Cardiac muscle cell (in vitro differentiated cells and primary cell): ENCODE results near the gene MINDY4. TPM values are rescaled to one million over a fixed set of nuclear protein-coding genes. Genes with fewer than 3 reads are reported as not detected.

Experiments
- DNase-seq, 2 donors: peaks; one replicate each; pipeline versions ENCODE4 v3.0.0 to v3.0.0-alpha.2; 2010 to 2017; ENCODE audit warnings: low read depth in 1 of 2, low spot score in 1 of 2
- H3K27ac ChIP-seq: fragments of 200-600 bp; sonication (generic); 2 replicates; pipeline ENCODE4 v1.5.1; 2016
- H3K27me3 ChIP-seq: fragments of 200-600 bp; sonication (generic); 2 replicates; pipeline ENCODE4 v1.6.0; 2016; ENCODE audit warnings: control low read depth
- H3K36me3 ChIP-seq: fragments of 200-600 bp; sonication (generic); 2 replicates; pipeline ENCODE4 v1.5.1; 2016; ENCODE audit warnings: control low read depth
- H3K4me1 ChIP-seq: fragments of 200-600 bp; sonication (generic); 2 replicates; pipeline ENCODE4 v1.8.1; 2017; ENCODE audit warnings: low read depth, mild to moderate bottlenecking, mixed run types
- H3K4me3 ChIP-seq: fragments of 200-600 bp; sonication (generic); 2 replicates; pipeline ENCODE4 v1.5.1; 2016; ENCODE audit warnings: mild to moderate bottlenecking
- H3K9me3 ChIP-seq: fragments of 200-600 bp; sonication (generic); 2 replicates; pipeline ENCODE4 v1.5.1; 2017; ENCODE audit warnings: low read depth, mild to moderate bottlenecking, control low read depth
- polyA plus RNA-seq: library from polyadenylated mRNA; unstranded; fragments of >200 nt; fragmentation: Nextera tagmentation; extraction: Ambion mirVana; gene quantifications from 2 replicates; pipeline ENCODE4 v1.2.1, GENCODE V29; 2016
- total RNA-seq: library from RNA; depleted of rRNA; stranded (reverse); fragments of >200 nt; gene quantifications from 2 replicates; pipeline ENCODE4 v1.2.3, GENCODE V29; 2016
- TF ChIP-seq, protein P1 (sequence below): IDR thresholded peaks from 2 replicates; pipeline ENCODE4 v1.5.1; 2012; ENCODE audit warnings: low read depth, mild to moderate bottlenecking, low read length

The MINDY4 gene
- total and polyA plus RNA-seq, 2 experiments from 2014 or later: 2.7 to 7.5 TPM

DNA sequence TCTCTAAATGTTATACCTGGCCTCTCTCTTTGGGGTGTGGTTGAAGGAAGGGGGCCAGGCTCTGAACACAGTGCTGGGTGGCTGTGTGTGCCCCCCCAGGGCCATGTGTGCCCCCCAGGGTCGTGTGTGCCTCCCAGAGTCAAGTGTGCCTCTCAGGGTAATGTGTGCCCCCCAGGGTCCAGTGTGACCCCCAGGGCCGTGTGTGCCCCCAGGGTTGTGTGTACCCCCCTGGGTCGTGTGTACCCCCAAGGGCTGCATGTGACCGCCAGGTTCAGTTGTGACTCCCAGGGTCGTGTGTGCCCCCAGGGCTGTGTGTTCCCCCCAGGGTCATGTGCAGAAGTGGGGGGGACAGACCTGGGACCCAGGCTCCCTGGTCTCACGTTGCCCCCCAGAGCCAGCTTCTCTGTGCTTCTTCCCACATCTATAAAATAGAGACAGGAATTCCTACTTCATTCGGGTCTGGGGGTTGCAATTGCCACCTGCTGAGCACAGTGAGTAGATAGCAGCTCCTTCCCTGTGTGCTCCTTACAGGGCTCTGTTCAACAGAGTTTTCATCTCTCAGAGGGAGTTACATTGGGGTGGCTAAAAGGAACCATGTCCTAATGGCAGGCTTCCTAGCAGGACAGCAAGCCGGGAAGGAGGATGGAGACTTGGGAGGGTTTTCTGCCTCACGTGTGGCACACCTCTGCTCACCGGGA, 99.8 kb downstream of the MINDY4 start:
- H3K27ac ChIP-seq: no peak overlapping the region
- no peak overlapping the region for H3K4me3 ChIP-seq
- TF ChIP-seq, protein P1, sequence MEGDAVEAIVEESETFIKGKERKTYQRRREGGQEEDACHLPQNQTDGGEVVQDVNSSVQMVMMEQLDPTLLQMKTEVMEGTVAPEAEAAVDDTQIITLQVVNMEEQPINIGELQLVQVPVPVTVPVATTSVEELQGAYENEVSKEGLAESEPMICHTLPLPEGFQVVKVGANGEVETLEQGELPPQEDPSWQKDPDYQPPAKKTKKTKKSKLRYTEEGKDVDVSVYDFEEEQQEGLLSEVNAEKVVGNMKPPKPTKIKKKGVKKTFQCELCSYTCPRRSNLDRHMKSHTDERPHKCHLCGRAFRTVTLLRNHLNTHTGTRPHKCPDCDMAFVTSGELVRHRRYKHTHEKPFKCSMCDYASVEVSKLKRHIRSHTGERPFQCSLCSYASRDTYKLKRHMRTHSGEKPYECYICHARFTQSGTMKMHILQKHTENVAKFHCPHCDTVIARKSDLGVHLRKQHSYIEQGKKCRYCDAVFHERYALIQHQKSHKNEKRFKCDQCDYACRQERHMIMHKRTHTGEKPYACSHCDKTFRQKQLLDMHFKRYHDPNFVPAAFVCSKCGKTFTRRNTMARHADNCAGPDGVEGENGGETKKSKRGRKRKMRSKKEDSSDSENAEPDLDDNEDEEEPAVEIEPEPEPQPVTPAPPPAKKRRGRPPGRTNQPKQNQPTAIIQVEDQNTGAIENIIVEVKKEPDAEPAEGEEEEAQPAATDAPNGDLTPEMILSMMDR: no peak

DNA sequence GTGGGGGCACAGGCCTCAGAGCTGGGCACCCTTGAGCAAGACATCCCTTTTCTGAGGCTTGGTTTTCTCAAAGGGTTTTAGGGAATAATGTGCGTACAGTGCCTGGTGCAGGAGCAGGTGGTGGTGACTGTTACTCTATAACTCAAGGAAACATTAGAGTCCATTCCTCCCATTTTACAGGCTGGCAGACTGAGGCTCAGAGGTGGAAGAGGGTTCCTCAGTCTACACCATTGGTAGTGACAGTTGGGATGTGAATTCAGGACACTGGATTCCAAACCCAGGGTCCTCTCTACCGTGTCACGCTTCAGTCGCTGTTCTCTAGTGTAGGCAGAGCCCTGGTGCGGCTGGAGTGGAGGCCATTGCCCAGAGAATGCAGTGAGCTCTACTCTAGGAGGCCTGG, 100.4 kb downstream of the MINDY4 start:
- Histone ChIP-seq H3K4me1 (no peaks in the 10 kb centered on the region), H3K27ac (no peak overlapping the region), H3K36me3 (no peaks in the 10 kb centered on the region), H3K27me3 (no peaks in the 10 kb centered on the region), H3K4me3 (no peak overlapping the region), H3K9me3 (no peaks in the 10 kb centered on the region)
- TF ChIP-seq, protein P1: no peak
- DNase-seq: no peak

More for the DNA sequence above, 99.8 kb downstream of the MINDY4 start:
- Histone ChIP-seq H3K4me1 (no peaks in the 10 kb centered on the region), H3K9me3 (no peaks in the 10 kb centered on the region), H3K36me3 (no peaks in the 10 kb centered on the region), H3K27me3 (no peaks in the 10 kb centered on the region)
- DNase-seq: no peak

DNA sequence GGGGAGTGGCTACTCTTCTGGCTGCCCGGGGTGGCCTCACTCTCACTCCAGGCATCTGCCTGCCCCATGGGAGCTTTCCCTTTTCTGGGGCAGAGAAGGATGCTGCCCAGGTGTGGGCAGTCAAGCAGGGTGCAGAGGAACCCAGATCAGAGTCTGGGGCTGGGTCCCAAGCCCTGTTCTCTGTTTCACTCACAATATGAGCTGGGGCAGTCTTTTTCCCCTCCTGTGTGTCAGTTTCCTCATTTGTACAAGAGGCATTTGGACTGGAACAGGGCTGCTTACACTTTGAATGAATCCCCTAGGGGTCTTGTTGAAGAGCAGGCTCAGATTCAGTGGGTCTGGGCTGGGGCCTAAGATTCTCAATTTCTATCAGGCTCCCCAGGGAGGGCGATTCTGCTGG, 102.0 kb downstream of the MINDY4 start:
- DNase-seq: no peak
- Histone ChIP-seq H3K4me3 (no peak overlapping the region), H3K4me1 (no peaks in the 10 kb centered on the region), H3K27me3 (no peaks in the 10 kb centered on the region), H3K36me3 (no peaks in the 10 kb centered on the region), H3K9me3 (no peaks in the 10 kb centered on the region), H3K27ac (no peak overlapping the region)
- TF ChIP-seq, protein P1: no peak

DNA sequence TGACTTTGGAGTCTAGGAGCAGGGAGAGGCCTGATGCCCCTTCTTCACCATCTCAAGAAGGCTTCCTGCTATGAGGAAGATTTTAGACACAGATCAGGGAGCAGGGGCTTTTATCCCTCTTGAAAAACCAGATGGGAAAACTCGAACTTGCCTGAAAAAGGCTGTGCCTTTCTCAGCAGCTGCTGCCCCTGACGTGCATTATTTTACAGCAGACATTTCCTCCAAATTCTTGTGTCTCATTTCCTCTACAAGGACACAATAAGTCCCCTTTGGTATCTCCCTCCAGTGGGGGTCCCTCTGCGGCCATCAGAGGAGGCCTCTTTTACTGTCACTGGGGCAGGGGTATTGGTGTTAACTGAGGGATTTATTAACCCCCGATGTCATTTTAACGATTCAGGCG, 102.4 kb downstream of the MINDY4 start:
- no peaks in the 10 kb centered on the region for H3K36me3 ChIP-seq
- H3K9me3 ChIP-seq: no peaks in the 10 kb centered on the region
- no peak overlapping the region for H3K4me3 ChIP-seq
- no peak for DNase-seq
- no peaks in the 10 kb centered on the region for H3K27me3 ChIP-seq
- no peak overlapping the region for H3K27ac ChIP-seq
- H3K4me1 ChIP-seq: no peaks in the 10 kb centered on the region
- TF ChIP-seq, protein P1: no peak

DNA sequence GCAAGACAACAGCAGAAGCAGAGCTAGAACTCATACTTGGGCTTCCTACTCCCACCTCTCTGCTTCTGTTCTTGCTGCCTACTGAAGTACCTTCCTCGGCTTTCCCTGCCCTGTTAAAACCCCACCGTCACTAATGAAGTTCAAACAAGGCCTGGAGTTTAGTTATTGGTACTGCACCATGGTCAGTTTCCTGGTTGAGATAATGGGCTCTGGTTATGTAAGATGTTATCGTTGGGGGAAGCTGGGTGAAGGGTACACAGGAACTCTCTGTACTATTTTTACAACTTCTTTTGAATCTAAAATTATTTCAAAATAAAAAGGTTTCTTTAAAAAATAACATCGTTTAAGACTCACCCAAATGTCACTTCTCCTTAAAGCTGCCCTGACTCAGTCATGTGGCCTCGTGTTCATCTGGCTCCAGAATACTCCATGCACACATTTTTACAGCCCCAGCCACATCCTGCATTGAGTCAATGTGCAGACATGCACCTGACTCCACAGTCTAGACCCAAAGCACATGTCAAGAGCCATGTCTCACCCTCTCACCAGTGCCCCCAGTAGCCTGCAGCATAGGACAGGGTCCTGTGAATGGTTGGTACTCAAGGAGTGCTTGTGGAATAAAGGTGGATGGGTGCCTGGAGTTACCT, 103.6 kb downstream of the MINDY4 start:
- Histone ChIP-seq H3K27me3 (no peaks in the 10 kb centered on the region), H3K4me3 (no peak overlapping the region), H3K9me3 (no peaks in the 10 kb centered on the region), H3K27ac (no peak overlapping the region), H3K36me3 (no peaks in the 10 kb centered on the region), H3K4me1 (peaks cover 7% of the 10 kb centered on the region)
- DNase-seq: no peak
- TF ChIP-seq, protein P1: no peak
